IPS DF 4.7 (cell line): ENCODE measurements around the gene PARD6G.
A peak's percentile ranks its signal among the peaks of the same experiment; 100 is the strongest.
"Not testable (repeated sequence)": the region's sequence is repeated elsewhere in the genome, so short reads cannot be mapped to it uniquely, and the experiment has no call there.

Experiments
- DNase-seq: peaks from one replicate; pipeline ENCODE4 v3.0.0-alpha.2; 2013; ENCODE audit warnings: low spot score; ENCODE audit errors: extremely low read depth

Gene PARD6G

GRCh38 chr18:80172056-80172455 lies 75.3 kb downstream of the PARD6G start:
- no peak for DNase-seq

DNA sequence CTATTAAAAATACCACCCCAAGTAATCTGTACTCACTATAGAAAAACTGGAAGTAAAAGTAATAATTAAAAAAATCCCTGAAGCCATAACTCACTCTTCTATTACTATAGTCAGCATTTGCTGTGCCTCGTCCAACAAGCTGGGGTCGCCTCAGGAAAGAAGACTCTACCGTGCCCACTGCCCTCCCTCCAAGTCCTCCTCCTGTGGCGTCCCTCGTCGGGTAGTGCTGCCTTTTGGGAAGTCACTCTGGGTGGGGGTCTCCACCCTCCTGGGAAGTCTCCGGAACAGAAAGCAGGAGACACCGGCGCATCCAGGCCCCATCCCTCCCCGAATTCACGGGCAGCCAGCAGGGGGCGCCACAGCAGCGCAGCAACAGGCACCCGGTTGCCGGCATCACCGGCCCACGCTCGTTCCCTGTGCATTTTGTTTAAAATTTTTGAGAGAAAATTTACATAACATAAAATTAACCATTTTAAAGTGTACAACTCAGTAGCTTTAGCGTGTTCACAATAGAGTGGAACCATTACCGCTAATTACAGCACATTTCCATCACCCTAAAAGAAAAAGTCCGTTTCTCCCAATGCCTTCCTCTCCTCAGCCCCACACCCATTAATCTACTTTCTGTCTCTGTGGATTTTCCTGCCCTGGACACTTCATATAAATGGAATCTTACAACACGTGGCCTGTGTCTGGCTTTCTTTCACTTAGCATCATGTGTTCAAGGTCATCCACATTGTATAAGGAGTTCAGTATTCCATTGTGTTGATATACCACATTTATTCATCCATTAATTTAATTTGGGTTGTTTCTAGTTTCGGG lies 76.1 kb downstream of the PARD6G start:
- no peak for DNase-seq

- DNase-seq: no peak
These were observed 76.8 kb downstream of the PARD6G start for GRCh38 chr18:80170395-80171053.

GRCh38 chr18:80169607-80170006 lies 77.7 kb downstream of the PARD6G start:
- DNase-seq: no peak

GRCh38 chr18:80168982-80169381 lies 78.3 kb downstream of the PARD6G start:
- no peak for DNase-seq

DNA sequence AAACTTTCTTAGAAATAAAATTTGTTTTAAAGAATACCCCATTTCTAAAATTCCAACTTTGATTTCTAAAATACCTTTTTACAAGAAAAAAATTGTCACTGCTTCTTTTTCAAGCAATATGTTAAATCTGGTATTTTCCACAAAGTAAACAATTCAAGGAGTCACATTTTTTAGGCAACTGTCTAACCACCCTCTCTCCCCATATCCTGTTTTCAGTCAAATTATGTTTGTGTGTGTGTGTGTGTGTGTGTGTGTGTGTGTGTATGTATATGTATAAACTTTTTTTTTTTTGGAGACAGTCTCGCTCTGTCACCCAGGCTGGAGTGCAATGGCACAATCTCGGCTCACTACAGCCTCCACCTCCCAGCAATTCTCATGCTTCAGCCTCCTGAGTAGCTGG lies 79.0 kb downstream of the PARD6G start:
- DNase-seq: no peak

GRCh38 chr18:80167931-80168330 lies 79.4 kb downstream of the PARD6G start:
- no peak for DNase-seq

- no peak for DNase-seq
These were observed 80.0 kb downstream of the PARD6G start for GRCh38 chr18:80167331-80167730.

DNA sequence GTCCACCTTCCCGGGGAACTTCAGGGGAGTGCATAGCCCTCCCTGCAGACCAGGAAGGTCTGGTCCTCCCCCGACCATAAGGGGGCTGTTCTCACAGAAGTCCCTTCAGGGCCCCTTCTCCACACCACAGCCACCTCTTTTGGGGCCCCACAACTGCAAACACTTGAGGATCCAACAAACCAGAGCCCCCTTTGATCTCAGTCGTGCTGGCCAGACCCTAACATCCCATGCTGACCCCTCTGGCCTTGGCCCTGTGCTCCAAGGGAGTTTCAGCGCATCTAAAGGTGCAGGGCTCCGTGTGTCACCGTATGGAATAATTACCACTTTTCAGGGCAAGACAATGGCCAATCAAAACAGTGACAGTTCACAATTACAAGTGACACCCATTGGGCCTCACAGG lies 80.6 kb downstream of the PARD6G start:
- no peak for DNase-seq

DNA sequence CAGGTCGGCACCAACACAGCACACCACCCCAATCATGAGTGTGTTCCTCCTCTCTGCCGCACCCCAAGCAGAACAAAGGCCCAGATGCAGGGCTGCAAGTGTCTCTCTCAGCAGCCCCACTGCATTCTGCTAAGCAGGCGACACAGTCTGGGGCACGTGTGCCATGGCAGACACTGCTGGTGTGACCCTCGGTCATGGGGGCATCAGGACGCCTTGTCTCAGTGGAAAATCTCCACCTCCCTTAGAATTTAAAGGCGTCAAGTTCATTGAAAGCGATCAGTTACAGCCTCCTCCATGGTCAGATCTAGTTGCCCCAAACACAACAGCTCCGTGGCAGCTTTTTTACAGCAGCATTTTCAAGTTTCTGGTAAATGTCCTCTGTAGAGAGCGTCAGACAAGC lies 81.1 kb downstream of the PARD6G start:
- no peak for DNase-seq

GRCh38 chr18:80164727-80165355 lies 82.5 kb downstream of the PARD6G start:
- not testable (repeated sequence) for DNase-seq

GRCh38 chr18:80163183-80163582 lies 84.1 kb downstream of the PARD6G start:
- no peak for DNase-seq

DNA sequence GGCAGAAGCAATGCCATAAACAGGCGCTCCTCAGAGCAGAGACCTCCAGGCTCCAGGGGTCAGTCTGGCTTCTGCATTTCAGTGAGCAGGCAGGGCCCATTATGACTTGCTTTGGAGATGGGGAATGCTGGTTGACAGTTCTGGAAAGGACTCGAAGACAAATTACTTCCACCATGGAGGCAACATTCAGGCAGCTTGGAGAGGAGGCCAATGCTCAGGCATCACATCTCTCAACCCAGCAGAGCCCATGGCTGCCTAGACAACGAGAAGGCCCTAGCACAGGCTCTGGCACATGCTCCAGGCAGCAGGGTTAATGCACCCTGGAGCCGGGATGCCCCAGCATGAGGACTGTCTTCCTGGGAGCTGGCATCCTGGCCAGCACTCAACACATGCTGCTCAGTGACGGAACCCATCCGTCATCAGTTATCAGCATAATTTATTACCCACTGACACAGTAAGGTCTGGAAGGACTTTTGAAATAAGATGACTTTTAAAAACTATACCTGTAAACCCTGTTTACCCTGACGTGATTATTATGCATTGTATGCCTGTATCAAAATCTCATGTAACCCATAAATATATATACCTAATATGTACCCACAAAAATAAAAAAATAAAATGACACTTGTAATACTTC lies 85.4 kb downstream of the PARD6G start:
- no peak for DNase-seq

- no peak for DNase-seq
These were observed 87.3 kb downstream of the PARD6G start for GRCh38 chr18:80159713-80160636.

- DNase-seq: no peak
These were observed 88.9 kb downstream of the PARD6G start for GRCh38 chr18:80158365-80158764.

DNA sequence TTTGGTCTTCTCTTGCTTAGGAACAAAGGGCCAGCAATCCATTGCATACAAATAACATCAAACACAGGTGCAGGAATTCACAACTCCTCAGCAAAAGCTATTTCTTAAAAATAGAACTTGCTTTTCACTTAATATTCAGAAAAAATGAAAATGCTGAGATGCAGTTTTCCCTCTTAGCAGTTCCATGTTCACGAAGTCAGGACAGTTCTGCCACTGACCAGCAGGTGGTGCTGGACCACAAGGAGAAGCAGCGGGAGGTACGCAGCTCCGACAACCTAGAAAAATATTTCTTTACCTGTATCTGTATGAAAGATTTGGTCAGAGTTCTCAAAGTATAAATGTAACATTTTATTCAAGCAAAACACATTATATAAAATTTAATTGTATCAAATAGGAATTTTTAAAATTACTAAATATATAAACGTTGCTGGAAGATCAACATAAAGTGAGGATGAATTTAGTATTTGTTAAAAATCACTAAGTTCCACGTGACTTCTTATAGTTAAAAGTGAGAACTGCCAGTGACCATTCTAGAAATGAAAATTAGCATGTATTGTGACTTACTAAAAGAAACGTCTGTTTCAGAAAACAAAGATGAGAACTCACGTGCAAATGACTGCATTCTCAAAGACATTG lies 89.5 kb downstream of the PARD6G start:
- DNase-seq: peak; percentile 25

GRCh38 chr18:80154293-80154692 lies 93.0 kb downstream of the PARD6G start:
- peak; percentile 16 for DNase-seq

GRCh38 chr18:80149667-80150066 lies 97.6 kb downstream of the PARD6G start:
- no peak for DNase-seq

DNA sequence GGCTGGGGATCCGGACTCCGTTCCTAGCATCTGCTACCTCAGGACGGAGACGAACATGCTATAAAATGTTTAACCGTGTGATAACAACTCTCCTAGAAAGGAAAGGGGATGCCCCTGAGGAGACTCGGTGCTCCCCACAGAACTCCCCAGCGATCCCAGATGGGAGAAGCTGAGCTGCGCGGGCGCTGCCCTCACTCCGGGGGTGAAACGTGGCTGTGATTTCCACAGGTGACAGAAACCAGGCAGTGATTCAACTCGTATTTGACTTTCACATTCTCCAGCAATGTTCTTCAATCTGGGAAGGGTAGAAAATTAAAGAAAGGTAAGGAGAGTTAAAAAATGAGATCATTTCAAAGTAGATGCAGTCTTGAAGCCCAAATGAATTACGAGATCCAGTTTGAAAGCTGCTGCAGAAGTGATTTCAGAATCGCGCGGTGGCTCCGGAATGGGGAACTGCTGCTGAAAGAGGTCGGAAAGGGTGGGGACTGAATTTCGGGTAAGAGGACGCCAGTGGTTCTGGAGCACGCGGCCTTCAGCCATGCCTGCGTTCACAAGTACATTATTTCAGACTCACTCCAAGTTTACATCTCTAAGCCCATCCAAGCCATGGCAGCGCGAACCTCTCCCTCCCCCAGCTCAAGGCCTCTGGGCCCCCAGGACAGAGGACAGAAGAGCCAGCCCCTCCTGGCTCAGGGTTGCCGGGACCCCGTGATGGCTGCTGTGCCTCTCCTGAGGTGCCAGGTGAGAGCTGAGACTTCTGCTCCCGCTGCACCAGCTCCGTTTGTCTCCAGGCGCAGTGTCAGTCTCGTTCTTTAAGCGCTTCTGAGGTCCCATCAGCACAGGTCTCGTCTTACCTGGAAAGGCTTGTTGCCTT lies 98.8 kb downstream of the PARD6G start:
- no peak for DNase-seq
